GM18507 (cell line): ENCODE measurements around the gene ZBTB40.

ENCODE experiments used
- DNase-seq: peaks from one replicate; pipeline ENCODE4 v3.0.0; 2011; ENCODE audit warnings: low read depth; ENCODE audit not compliant: insufficient read length; ENCODE audit errors: extremely low spot score
- FAIRE-seq: peaks from 2 replicates; lab custom pipeline; 2011; peaks lifted over from hg19 to GRCh38; lab: Jason Lieb, UNC

ZBTB40 gene

GRCh38 chr1:22420455-22421053, 31.1 kb upstream of the ZBTB40 start:
- peak; percentile 51 for DNase-seq
- FAIRE-seq: peak; percentile 56

DNA sequence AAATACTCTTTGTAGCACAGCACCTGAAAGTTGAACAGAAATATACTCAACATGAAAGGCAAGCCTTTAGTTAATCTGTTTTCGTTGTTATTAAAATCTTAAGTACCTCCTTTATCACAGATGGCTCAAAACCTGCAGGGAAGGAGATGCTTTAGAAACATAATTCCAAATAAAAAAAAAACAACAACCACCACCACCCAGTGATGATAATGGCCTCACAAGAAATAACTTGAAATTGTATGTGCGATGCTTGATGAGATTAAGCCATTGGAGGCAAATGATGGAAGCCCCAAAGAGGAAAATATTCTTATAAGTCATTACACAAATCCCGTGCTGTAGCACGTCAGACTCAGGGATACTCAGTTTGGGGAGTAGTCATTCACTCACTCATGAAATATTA, 24.9 kb upstream of the ZBTB40 start:
- FAIRE-seq (no peak), DNase-seq (no peak)

GRCh38 chr1:22428672-22429071, 23.0 kb upstream of the ZBTB40 start:
- peak; percentile 42 for DNase-seq

GRCh38 chr1:22431965-22432364, 19.7 kb upstream of the ZBTB40 start:
- DNase-seq (no peak), FAIRE-seq (no peak)

More at GRCh38 chr1:22428672-22429071, 23.0 kb upstream of the ZBTB40 start:
- FAIRE-seq: peak; percentile 83

DNA sequence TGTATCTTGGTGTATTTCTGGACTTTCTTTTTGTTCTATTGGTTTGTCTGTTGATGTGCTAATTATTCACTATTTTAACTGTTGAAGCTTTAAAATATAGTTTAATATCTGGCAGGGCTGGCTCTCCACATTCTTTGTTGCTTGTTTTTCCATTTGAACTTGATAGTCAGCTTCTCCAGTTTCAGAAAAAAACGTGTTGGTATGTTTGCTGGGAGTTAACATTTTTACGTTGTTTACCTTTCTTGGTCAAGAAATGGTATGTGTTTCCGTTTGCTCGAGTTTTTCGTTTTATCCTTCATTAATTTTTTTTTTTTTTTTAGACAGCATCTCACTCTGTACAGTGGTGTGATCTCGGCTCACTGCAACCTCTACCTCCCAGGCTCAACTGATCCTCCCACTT, 16.9 kb upstream of the ZBTB40 start:
- FAIRE-seq (no peak), DNase-seq (no peak)

DNA sequence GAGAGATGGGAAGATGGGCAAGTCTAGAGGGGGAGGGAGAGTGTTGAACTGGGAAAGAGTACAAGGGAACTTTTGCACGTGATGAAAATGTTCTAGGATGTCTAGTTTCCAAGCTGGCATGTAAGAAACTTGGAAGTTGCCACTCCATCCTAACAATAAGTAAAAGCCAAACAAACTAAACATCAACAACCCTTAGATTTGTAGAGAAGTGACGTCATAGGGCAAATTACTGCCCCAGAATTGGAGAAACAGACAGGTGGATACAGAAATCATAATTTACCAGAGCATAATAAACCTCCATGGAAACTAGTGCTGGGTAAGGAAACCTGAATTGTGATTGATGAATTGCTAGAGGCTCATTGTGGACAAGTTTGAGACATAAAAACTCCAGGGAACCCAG, 14.7 kb upstream of the ZBTB40 start:
- FAIRE-seq (no peak), DNase-seq (no peak)

DNA sequence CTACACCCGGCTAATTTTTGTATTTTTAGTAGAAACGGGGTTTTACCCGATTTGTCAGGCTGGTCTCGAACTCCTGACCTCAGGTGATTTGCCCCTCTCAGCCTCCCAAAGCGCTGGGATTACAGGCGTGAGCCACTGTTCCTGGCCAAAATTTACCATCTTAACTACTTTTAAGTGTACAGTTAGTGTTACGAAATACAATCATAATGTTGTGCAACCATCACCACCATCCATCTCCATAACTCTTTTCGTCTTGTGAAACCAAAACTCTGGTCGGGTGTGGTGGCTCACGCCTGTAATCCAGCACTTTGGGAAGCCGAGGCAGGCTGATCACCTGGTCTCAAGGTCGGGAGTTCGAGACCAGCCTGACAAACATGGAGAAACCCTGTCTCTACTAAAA, 14.1 kb upstream of the ZBTB40 start:
- DNase-seq (no peak), FAIRE-seq (no peak)

- FAIRE-seq: no peak
- no peak for DNase-seq
Observed at GRCh38 chr1:22440582-22440981, 11.1 kb upstream of the ZBTB40 start.

DNA sequence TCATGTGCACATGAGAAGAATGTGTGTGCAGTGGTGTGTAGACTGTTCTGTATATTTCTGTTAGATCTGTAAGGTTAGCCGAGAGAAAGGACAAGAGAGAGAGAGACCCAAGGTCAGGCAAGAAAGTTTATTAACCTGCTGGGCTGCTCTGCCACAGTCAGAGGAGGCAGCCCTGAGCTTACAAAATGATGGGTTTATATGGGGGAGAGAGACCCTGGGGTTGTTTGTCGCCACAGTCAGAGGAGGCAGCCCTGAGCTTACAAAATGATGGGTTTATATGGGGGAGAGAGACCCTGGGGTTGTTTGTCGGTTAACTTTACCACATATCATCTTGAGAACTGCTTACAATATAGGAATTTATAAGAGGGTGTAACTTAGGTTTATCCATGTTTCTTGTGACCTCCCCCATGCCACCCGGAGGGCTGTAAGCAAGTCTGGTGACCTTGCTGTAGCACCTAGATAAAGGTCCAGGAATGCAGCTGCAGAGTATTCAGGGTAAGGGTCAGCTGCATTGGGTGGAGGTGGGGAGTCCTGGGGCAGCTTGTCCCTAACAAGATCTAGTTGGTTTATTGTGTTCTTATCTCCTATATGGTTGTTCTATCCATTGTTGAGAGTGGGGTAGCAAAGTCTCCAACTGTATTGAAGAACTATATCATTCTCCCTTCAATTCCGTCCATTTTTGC, 9.3 kb upstream of the ZBTB40 start:
- no peak for DNase-seq
- no peak for FAIRE-seq

- DNase-seq: no peak
- no peak for FAIRE-seq
Observed at GRCh38 chr1:22443332-22443731, 8.3 kb upstream of the ZBTB40 start.

GRCh38 chr1:22444856-22445255, 6.8 kb upstream of the ZBTB40 start:
- DNase-seq (no peak), FAIRE-seq (no peak)

DNA sequence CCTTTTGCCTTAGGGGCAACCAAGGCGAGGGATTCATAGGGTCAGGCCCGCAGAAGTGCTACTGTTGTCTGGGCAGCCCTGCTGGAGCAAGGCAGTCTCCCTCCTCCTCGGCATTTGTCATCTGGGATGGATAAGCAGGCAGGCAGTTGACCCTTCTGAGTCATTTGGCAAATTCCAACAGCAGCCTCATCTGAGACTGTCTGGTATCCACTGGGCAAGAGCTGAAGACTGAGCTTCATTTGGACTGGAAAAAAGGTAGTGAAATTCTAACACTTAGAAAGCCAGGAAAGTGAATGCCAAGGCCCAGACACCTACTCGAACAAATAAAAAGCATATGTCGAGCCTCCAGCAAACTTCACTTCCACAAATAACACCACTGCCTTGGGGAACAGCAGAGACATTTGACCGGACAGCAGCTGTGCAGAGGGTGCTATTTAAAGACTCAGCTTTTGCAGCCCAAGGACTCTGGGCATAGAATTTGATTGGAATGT, 4.0 kb upstream of the ZBTB40 start:
- DNase-seq (no peak), FAIRE-seq (no peak)

- FAIRE-seq (no peak), DNase-seq (no peak)
Observed at GRCh38 chr1:22449636-22450035, 2.0 kb upstream of the ZBTB40 start.

- DNase-seq: no peak
- no peak for FAIRE-seq
Observed at GRCh38 chr1:22450351-22451021, 1.2 kb upstream of the ZBTB40 start.

DNA sequence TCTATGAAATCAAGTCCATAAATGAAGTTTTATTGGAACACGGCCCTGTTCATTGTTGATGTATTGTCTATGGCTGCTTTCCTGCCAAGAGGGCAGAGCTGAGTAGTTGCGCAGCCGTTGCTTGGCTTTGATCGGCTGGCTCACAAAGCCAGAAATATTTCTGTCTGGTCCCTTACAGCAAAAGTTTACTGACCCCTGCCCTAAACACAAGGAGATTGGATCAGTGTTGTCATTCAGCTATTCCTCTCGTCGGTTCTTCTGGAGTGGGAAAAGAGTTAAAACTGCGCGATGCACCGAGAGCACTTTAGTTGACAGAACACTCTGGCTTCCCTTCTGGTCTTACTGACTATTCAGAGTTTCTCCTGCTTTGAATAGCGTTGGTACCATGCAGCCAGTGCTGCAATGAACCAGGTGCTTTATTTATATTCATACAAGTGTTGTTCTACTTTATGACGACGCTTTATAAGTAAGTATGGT, 868 bp downstream of the ZBTB40 start:
- DNase-seq (no peak), FAIRE-seq (no peak)

DNA sequence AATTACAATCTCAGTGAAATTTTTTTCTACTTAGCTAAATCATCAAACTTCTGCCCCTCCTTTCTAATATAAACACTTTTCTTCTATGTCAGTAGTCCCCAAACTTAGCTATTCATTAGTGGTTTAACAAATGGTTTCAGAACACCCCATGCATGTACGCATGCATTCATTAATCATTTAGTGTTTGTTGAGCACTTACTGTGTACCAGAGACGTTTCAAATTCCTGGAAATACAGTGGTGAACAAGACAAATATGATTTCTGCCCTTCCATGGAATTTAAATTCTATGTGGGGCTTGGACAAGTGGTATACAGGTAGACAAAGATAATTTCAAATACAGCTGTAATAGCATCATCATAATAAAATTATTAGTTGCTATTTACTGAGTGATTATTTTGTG, 1.5 kb downstream of the ZBTB40 start:
- FAIRE-seq (no peak), DNase-seq (no peak)

GRCh38 chr1:22454476-22455056, 2.9 kb downstream of the ZBTB40 start:
- FAIRE-seq (no peak), DNase-seq (no peak)

- FAIRE-seq (no peak), DNase-seq (no peak)
Observed at GRCh38 chr1:22457345-22457744, 5.7 kb downstream of the ZBTB40 start.

DNA sequence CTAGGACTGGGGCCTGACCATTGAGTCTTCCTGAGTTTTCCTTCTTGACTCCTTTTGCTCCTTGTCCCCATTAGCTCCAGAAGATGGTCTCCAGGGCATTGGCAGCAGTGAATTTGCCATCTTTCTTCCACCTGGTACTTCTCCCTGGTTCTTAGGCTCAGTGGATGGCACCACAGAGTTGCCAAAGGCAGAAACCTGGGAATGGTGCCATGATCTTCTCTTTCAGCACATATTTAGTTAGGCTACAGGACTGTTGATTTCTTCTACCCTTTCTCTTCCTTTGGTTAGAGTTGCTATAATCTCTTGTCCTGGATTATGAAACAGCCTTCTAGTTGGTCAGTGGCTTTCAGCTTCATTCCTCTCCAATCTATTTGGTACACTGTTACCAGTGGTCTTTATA, 6.2 kb downstream of the ZBTB40 start:
- FAIRE-seq: no peak
- DNase-seq: no peak

DNA sequence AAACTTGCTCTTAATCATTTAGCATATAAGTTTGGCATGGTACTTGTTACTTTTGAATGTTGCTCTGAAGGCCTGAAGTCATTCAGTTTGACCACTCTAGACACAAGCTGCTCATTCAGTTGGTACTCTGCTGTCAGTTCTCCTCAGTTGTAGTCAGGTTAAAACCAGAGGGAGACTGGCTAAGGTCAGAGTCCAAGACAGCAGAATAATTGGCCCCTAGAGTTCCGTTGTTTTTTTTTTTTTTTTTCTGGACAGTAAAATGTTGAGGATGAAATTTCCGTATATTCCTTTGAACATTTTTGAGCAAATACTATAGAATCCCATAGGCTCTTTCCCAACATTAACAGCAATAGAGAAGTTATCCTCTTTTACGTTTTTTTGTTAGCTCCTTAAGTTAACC, 9.4 kb downstream of the ZBTB40 start:
- FAIRE-seq (no peak), DNase-seq (no peak)
